Stimulated activated CD4-positive, alpha-beta T cell treated with anti-CD3 and anti-CD28 coated beads, Interleukin-4, amount 100 ng/mL, for 1 hour (primary cell): ENCODE results near the gene SP3.
"Not testable (repeated sequence)": the region's sequence is repeated elsewhere in the genome, so short reads cannot be mapped to it uniquely, and the experiment has no call there.

Source experiments
- DNase-seq: peaks from one replicate; pipeline ENCODE4 v3.0.0-alpha.2; 2020

The SP3 gene

GRCh38 chr2:173940208-173941020, 24.8 kb downstream of the SP3 start:
- DNase-seq: no peak

- no peak for DNase-seq
Measured at GRCh38 chr2:173938700-173939384, 26.3 kb downstream of the SP3 start.

- no peak for DNase-seq
Measured at GRCh38 chr2:173935305-173935704, 29.9 kb downstream of the SP3 start.

- DNase-seq: no peak
Measured at GRCh38 chr2:173934895-173935294, 30.3 kb downstream of the SP3 start.

- DNase-seq: no peak
Measured at GRCh38 chr2:173931751-173932150, 33.4 kb downstream of the SP3 start.

GRCh38 chr2:173929441-173929840, 35.7 kb downstream of the SP3 start:
- DNase-seq: no peak

GRCh38 chr2:173926875-173927274, 38.3 kb downstream of the SP3 start:
- DNase-seq: no peak

- no peak for DNase-seq
Measured at GRCh38 chr2:173924285-173924684, 40.9 kb downstream of the SP3 start.

- no peak for DNase-seq
Measured at GRCh38 chr2:173922760-173923159, 42.4 kb downstream of the SP3 start.

- no peak for DNase-seq
Measured at GRCh38 chr2:173922068-173922467, 43.1 kb downstream of the SP3 start.

GRCh38 chr2:173914055-173914927, 50.9 kb downstream of the SP3 start:
- no peak for DNase-seq

GRCh38 chr2:173909846-173910245, 55.3 kb downstream of the SP3 start:
- no peak for DNase-seq

- no peak for DNase-seq
Measured at GRCh38 chr2:173906626-173907025, 58.5 kb downstream of the SP3 start.

- no peak for DNase-seq
Measured at GRCh38 chr2:173903601-173904394, 61.4 kb downstream of the SP3 start.

- no peak for DNase-seq
Measured at GRCh38 chr2:173898996-173899395, 66.2 kb downstream of the SP3 start.

- no peak for DNase-seq
Measured at GRCh38 chr2:173898178-173898668, 67.0 kb downstream of the SP3 start.

GRCh38 chr2:173896755-173897154, 68.4 kb downstream of the SP3 start:
- no peak for DNase-seq

GRCh38 chr2:173892341-173892740, 72.8 kb downstream of the SP3 start:
- no peak for DNase-seq

- DNase-seq: no peak
Measured at GRCh38 chr2:173891315-173892037, 73.7 kb downstream of the SP3 start.

GRCh38 chr2:173889464-173889863, 75.7 kb downstream of the SP3 start:
- not testable (repeated sequence) for DNase-seq

GRCh38 chr2:173886613-173887012, 78.6 kb downstream of the SP3 start:
- no peak for DNase-seq
